HL-60 (cell line): Measurements from ENCODE around the gene SPHK1.

ENCODE experiments used
- GABPA ChIP-seq: IDR thresholded peaks from 2 replicates; pipeline ENCODE4 v1.6.1; 2012; ENCODE audit warnings: low read depth
- TF ChIP-seq, protein P1 (sequence below): IDR thresholded peaks from one replicate; pipeline ENCODE4 v1.5.1; 2011; ENCODE audit warnings: low read length, control low read depth, inconsistent platforms; ENCODE audit not compliant: insufficient read depth

DNA sequence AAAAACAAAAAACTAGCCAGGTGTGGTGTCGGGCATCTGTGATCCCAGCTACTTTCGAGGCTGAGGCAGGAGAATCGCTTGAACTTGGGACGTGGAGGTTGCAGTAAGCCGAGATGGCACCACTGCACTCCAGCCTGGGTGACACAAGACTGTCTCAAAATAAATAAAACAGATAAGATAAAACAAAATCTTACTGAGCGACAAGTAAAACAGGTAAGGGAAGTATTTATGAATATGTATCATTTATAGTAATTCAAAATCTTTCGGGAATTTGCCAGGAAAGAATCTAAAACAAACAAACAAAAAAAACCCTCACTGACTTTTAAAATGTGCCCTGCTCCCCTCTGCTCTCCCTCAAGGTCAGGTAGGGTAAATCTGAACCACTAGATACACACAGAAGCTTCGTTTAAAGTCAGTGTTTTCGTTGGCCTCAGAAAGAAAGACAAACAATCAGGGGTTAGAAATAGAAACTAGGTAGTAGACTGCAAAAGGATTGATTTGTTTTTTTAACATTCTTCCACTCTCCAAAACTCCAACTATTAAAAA is 32.8 kb upstream of the SPHK1 start:
- TF ChIP-seq, protein P1, sequence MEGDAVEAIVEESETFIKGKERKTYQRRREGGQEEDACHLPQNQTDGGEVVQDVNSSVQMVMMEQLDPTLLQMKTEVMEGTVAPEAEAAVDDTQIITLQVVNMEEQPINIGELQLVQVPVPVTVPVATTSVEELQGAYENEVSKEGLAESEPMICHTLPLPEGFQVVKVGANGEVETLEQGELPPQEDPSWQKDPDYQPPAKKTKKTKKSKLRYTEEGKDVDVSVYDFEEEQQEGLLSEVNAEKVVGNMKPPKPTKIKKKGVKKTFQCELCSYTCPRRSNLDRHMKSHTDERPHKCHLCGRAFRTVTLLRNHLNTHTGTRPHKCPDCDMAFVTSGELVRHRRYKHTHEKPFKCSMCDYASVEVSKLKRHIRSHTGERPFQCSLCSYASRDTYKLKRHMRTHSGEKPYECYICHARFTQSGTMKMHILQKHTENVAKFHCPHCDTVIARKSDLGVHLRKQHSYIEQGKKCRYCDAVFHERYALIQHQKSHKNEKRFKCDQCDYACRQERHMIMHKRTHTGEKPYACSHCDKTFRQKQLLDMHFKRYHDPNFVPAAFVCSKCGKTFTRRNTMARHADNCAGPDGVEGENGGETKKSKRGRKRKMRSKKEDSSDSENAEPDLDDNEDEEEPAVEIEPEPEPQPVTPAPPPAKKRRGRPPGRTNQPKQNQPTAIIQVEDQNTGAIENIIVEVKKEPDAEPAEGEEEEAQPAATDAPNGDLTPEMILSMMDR, result no peak
- TF ChIP-seq GABPA, result no peak
